Uterus (tissue), 2 donors: ENCODE data around the gene MON1B.

Experiments used
- POLR2A ChIP-seq, 2 donors: fragments of 450-650 bp; IDR thresholded peaks; one replicate each; pipeline ENCODE4 v1.6.1; 2016; ENCODE audit warnings: antibody characterized with exemption in 2 of 2, mild to moderate bottlenecking in 1 of 2, moderate library complexity in 1 of 2
- TF ChIP-seq, protein P1 (sequence below), 4 experiments: fragments of 200-600 bp in 2 of 4; fragments of 450-650 bp in 2 of 4; sonication (generic) in 2 of 4; IDR thresholded peaks; one replicate each; pipeline ENCODE4 v1.5.1; 2016 to 2019; ENCODE audit warnings: antibody characterized with exemption in 4 of 4, mild to moderate bottlenecking in 2 of 4, moderate library complexity in 1 of 4

GRCh38 chr16:77195411-77195810, 4.4 kb downstream of the MON1B start:
- TF ChIP-seq, protein P1, sequence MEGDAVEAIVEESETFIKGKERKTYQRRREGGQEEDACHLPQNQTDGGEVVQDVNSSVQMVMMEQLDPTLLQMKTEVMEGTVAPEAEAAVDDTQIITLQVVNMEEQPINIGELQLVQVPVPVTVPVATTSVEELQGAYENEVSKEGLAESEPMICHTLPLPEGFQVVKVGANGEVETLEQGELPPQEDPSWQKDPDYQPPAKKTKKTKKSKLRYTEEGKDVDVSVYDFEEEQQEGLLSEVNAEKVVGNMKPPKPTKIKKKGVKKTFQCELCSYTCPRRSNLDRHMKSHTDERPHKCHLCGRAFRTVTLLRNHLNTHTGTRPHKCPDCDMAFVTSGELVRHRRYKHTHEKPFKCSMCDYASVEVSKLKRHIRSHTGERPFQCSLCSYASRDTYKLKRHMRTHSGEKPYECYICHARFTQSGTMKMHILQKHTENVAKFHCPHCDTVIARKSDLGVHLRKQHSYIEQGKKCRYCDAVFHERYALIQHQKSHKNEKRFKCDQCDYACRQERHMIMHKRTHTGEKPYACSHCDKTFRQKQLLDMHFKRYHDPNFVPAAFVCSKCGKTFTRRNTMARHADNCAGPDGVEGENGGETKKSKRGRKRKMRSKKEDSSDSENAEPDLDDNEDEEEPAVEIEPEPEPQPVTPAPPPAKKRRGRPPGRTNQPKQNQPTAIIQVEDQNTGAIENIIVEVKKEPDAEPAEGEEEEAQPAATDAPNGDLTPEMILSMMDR (IDR thresholded peaks at IDR 0.05) = no peak
- TF ChIP-seq POLR2A (IDR thresholded peaks at IDR 0.05) = no peak
